Measurements from ENCODE around the gene DNAAF5. TPM values are rescaled to one million over a fixed set of nuclear protein-coding genes. Genes with fewer than 3 reads are reported as not detected.

DNAAF5 gene
- total RNA-seq, 4 donors from 2014 or later: 26.8 to 75.8 (median 45.3) TPM

GRCh38 chr7:778968-779451, 52.5 kb downstream of the DNAAF5 start:
- no peak for TF ChIP-seq POLR2A (IDR thresholded peaks at IDR 0.05)
- TF ChIP-seq, protein P1, sequence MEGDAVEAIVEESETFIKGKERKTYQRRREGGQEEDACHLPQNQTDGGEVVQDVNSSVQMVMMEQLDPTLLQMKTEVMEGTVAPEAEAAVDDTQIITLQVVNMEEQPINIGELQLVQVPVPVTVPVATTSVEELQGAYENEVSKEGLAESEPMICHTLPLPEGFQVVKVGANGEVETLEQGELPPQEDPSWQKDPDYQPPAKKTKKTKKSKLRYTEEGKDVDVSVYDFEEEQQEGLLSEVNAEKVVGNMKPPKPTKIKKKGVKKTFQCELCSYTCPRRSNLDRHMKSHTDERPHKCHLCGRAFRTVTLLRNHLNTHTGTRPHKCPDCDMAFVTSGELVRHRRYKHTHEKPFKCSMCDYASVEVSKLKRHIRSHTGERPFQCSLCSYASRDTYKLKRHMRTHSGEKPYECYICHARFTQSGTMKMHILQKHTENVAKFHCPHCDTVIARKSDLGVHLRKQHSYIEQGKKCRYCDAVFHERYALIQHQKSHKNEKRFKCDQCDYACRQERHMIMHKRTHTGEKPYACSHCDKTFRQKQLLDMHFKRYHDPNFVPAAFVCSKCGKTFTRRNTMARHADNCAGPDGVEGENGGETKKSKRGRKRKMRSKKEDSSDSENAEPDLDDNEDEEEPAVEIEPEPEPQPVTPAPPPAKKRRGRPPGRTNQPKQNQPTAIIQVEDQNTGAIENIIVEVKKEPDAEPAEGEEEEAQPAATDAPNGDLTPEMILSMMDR (IDR thresholded peaks at IDR 0.05): no peak
- H3K4me3 ChIP-seq: no peak overlapping the region
- H3K27ac ChIP-seq: no peak overlapping the region
- H3K36me3 ChIP-seq: peaks cover 0 to 77% (median 0%) of the 10 kb centered on the region in 3 donors
- DNase-seq: no peak
- no peaks in the 10 kb centered on the region for H3K9me3 ChIP-seq
- no peaks in the 10 kb centered on the region for H3K4me1 ChIP-seq
- no peaks in the 10 kb centered on the region for H3K27me3 ChIP-seq

DNA sequence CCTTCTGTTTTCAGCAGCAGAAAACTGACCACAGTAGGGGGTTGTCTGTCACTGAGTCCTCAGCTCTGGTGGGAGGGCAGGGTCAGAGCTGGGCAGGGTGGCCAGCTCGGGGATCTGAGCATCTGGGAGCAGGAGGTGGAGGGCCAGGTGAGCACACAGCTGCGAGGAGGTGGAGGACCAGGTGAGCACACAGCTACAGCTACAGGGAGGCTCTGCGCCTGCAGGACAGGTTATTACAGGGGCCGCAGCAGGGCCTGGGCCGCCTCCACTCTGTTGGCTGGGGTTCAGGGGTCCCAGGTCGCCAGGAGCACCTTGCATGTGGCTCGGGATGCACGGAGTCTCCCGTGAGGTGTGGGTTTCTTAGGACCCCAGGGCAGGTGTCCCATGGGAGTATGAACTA, 53.0 kb downstream of the DNAAF5 start:
- H3K9me3 ChIP-seq: no peaks in the 10 kb centered on the region
- no peak overlapping the region for H3K4me3 ChIP-seq
- H3K27me3 ChIP-seq: no peaks in the 10 kb centered on the region
- no peak overlapping the region for H3K27ac ChIP-seq
- DNase-seq: no peak
- no peaks in the 10 kb centered on the region for H3K4me1 ChIP-seq
- peaks cover 0 to 79% (median 0%) of the 10 kb centered on the region in 3 donors for H3K36me3 ChIP-seq
- TF ChIP-seq, protein P1 (IDR thresholded peaks at IDR 0.05): no peak
- no peak for TF ChIP-seq POLR2A (IDR thresholded peaks at IDR 0.05)

DNA sequence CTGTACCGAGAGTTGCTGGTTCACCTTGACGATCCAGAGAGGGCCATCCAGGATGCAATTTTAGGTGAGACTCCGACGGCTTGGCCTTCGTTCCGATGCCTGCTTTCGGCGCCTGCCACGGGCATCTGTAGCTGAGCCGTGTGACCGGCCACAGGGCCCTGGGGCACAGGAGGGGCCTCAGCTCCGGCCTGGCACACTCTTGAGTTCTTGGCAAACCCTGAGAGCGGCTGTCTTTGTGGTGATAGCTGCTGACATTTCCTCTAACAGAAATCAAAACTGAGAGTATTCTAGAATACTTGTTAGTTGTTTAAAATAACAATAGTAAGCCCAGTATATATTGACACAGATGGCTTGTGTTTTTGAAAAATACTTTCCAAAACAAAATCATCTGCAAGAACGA, 53.6 kb downstream of the DNAAF5 start:
- TF ChIP-seq, protein P1 (IDR thresholded peaks at IDR 0.05): no peak
- no peak for TF ChIP-seq POLR2A (IDR thresholded peaks at IDR 0.05)
- no peak for DNase-seq
- no peak overlapping the region for H3K27ac ChIP-seq
- H3K36me3 ChIP-seq: peaks cover 0 to 78% (median 0%) of the 10 kb centered on the region in 3 donors
- H3K9me3 ChIP-seq: no peaks in the 10 kb centered on the region
- no peaks in the 10 kb centered on the region for H3K27me3 ChIP-seq
- H3K4me3 ChIP-seq: no peak overlapping the region
- no peaks in the 10 kb centered on the region for H3K4me1 ChIP-seq

- no peak for TF ChIP-seq POLR2A (IDR thresholded peaks at IDR 0.05)
- TF ChIP-seq, protein P1 (IDR thresholded peaks at IDR 0.05): no peak
- DNase-seq: no peak
- Histone ChIP-seq H3K27ac (no peak overlapping the region), H3K4me3 (no peak overlapping the region), H3K9me3 (no peaks in the 10 kb centered on the region), H3K36me3 (peaks cover 0 to 78% (median 0%) of the 10 kb centered on the region in 3 donors), H3K27me3 (no peaks in the 10 kb centered on the region), H3K4me1 (no peaks in the 10 kb centered on the region)
Observed at GRCh38 chr7:780516-780915, 54.0 kb downstream of the DNAAF5 start.

DNA sequence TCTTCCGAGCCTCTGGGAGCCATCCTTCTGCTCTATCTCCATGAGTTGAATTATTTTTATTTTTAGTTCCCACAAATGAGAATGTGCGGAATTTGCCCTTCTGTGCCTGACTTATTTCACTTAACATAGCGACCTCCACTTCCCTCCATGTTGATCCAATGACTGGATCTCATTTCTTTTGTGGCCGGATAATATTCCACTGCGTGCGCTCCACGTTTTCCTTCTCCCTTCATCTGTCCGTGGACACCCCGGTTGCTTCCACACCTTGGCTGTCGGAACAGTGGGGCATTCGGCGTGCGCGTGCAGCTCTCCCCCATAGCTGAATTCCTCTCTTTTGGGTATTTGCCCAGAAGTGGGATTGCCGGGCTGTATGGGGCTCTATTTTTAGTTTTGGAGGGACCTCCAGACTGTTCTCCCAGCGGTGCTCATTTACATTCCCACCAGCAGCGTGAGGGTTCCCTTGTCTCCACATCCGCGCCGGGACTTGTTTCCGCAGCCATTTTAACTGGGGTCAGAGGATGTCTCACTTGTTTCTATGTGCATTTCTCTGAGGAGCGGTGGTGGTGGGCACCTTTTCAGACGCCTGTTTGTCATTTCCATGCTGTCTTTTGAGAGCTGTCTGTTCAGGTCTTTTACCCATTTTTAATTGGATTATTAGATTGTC, 54.8 kb downstream of the DNAAF5 start:
- TF ChIP-seq, protein P1 (IDR thresholded peaks at IDR 0.05): no peak
- no peak for TF ChIP-seq POLR2A (IDR thresholded peaks at IDR 0.05)
- peak overlapping the region in 1 of 4 donors; percentile 16 for H3K27ac ChIP-seq
- no peaks in the 10 kb centered on the region for H3K4me1 ChIP-seq
- no peaks in the 10 kb centered on the region for H3K9me3 ChIP-seq
- H3K27me3 ChIP-seq: no peaks in the 10 kb centered on the region
- no peak overlapping the region for H3K4me3 ChIP-seq
- DNase-seq: no peak
- H3K36me3 ChIP-seq: peaks cover 0 to 71% (median 0%) of the 10 kb centered on the region in 3 donors
